Measurements from ENCODE around the gene MOV10.
A peak's percentile ranks its signal among the peaks of the same experiment; 100 is the strongest.

MOV10 gene

GRCh38 chr1:112700290-112701226 is 26.1 kb downstream of the MOV10 start:
- DNase-seq = peak in 1 of 2 donors; percentile 65

- DNase-seq = no peak
Measured at GRCh38 chr1:112701227-112702066, 27.0 kb downstream of the MOV10 start.

DNA sequence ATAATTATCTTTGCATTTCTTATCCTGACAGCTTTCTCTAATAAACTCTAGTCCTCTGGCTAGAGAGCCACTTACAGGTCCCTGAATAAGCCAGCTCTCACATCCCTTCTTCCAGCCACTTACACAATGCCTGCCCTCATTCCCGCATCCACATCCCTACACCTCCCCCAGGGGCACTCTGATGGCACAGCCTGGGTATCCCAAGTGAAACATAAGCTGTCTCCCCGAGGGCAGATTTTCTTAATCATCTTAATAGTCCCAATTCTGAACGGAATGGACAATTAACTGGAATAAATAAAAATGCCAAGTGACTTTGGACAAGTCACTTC is 27.6 kb downstream of the MOV10 start:
- DNase-seq = no peak

- no peak for DNase-seq
Measured at GRCh38 chr1:112702420-112703261, 28.2 kb downstream of the MOV10 start.

DNA sequence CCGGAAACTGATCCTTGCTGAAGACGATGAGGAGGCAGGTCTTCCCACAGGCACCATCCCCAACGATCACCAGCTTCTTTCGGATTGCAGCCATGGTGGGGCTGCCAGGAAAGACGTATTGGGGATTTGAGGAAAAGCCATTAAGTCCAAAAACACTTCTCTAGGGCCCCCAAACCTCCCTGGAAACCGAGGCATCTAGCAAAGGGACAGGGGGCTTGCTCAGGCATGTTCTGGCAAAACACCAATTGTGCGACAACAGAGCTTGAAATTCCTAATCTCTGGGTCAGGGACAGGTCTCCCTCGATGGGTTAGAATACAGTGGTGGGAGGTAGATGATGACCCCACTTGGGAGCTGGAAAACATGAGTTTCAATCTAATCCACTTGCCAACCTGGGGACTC is 29.2 kb downstream of the MOV10 start:
- DNase-seq = no peak

DNA sequence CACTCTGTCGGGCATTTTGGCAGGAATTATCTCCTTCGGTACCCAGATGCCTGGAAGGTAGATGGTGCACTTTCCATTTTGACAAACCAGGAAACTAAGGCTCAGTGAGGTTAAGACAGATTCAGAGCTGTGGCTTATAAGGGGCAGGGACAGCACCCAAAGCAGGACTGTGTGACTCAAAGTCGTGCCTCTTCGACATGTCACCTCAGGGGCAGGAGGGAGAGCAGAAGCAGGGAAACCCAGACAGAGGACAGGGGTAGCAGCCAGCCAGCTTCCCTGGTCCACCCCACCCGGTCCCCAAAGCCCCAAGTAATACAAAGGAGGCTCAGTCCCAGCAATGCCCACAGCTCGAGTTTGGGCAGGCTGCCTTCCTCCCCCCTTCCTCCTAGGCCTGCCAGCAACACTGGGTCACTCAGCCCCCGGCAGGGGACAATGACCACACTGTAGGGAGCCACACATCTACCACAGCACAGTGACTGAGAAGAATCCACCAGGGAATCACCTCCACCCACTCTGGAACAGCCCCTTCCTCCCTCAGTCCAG is 30.0 kb downstream of the MOV10 start:
- DNase-seq = no peak

DNA sequence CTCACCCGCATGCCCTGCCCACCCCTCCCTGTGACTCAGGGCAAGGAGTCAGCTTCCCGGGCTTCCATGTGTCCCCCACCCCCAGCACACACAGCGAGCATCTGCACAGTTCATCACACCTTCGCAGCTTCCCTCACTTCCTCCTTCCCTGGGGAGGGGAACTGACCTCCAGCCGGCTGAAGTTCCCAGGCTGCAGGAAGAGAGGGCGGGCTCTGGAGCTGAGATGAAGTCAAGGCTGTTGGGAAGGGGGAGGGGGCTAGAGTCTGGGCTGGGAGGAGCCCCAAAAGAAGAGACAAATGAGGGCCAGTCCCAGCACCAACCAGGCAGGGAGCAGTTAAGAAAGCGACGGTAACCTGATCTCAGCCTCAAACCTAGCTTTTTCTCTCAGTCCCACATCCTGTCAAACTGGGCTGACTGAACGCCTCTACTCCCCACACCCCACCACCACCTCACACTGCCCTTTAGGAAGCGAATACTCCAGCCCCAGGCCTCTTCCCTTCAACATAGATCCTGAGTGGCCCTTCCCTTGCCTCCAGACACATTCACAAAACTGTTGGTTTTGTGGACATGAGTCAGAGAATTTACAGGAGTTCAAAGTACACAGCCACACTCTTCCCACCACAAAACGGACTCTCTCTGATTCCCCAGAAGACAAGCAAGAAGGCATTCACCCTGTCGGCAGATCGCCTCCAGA is 30.6 kb downstream of the MOV10 start:
- DNase-seq = peak in 1 of 2 donors; percentile 48

GRCh38 chr1:112706505-112707220 is 32.2 kb downstream of the MOV10 start, which contains the start of gene RHOC:
Gene RHOC, minus strand, starts transcription at chr1:112707127. Its CDS starts 3,328 bp downstream, at chr1:112703799.
- no peak for DNase-seq

DNA sequence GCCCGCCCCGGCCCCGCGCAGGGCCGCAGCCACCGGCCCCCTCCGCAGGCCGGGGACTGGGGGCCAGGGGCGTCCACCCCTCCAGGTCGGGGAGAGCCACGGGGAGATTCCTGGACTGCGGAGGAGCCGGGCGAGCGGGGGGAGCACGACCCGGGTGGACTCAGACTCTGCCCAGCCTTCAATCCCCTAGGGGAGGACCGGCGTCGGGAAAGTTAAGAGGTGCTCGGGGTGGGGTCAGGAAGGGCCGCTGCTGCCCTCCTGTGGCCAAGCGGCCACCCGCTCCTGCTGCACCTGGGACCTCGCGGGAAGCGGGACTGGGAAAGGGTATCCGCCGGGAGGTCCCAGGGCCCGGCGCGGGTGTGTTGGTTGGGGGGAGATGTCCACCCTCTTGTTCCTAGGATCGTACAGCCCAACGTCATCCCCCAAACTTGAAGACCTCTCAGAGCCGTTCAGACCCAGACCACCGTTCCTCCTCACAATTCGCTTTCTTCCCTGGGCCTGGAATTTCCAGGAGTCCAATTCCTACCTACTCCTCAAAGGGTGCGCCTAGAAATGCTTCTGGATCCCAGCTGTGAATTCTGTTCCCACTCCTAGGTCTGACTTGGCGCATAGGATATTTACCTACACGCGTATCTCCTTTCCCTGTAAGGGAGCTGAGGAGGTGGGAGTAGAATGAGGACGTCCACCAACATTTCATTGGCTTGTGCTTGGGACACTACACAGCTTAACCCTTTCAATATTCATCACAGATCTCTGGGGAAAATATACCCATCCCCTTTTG is 33.0 kb downstream of the MOV10 start:
- DNase-seq = peak in 1 of 2 donors; percentile 64

- DNase-seq = no peak
Measured at GRCh38 chr1:112708002-112708448, 33.6 kb downstream of the MOV10 start.

DNA sequence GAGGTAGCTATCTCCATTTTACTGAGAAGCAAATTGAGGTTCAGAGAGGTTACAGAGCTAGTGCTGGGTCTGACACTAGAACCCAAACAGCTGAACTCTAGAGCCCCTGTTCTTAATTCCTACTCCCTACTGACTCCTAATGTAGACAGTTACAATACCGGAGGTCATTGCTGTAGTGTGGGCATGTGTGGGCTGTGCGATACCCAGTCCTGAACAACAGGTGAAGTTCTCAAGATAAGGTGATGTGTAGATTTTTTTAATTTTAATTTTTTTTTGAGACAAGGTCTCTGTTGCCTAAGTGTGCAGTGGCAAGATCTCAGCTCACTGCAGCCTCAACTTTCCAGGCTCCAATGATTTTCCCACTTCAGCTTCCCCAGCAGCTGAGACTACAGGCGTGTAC is 34.0 kb downstream of the MOV10 start:
- DNase-seq = no peak

DNA sequence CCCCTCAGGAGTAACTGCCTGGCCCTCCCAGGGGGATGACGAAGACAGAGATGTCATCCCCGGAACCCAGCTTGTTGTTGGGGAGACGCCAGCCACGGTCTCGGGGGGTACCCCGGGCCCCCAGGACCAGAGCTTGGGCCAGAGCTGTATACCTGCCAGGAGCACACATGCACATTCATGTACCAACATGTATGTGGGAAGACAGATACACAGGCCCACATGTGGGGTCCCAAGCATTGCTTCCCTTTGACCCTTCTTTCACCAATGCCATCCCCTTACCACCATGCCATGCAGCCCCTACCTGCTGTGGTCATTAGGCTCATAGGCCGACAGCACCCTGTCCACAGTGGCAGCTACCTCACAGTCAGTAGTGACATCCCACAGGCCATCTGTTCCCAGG is 35.7 kb downstream of the MOV10 start:
- DNase-seq = no peak

- no peak for DNase-seq
Measured at GRCh38 chr1:112710586-112710985, 36.1 kb downstream of the MOV10 start.

- DNase-seq = no peak
Measured at GRCh38 chr1:112711041-112711440, 36.6 kb downstream of the MOV10 start.

DNA sequence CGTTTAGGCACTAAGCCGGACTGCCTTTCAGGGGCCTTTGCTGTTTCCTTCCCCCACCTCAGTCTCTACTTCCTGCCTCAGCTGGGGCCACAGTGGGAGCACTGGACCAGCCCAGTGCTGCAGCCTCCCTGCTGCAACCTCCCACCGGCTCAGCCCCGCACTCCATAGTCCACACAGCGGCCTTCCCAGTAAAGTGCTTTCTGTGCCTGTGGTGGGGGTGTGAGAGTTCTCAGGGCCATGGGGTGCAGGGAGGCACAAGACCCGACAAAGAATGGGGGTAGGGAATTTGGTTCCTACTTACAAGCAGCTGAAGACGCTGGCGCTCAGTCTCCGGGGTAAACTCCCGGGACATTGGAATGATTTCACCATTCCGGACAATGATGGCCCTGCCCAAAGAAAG is 37.2 kb downstream of the MOV10 start:
- no peak for DNase-seq

DNA sequence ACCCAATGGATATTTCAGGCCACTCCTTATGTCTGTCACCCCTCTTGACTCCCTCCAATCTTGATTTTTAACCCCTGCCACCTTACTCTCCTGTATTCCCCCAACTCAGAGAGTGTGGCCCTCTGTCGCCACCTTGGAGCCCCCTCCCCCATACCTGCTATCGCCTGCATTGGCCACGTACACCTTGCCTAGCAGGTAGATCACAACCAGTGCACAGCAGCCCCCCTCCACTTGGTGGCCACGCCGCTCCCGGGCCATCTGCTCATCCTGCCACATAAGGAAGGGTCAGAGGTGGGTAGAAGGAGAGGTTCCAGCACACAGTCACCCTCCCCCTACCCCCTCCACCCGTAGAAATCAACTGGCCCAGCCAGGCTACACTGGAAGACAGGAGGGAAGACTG is 37.7 kb downstream of the MOV10 start:
- DNase-seq = no peak

DNA sequence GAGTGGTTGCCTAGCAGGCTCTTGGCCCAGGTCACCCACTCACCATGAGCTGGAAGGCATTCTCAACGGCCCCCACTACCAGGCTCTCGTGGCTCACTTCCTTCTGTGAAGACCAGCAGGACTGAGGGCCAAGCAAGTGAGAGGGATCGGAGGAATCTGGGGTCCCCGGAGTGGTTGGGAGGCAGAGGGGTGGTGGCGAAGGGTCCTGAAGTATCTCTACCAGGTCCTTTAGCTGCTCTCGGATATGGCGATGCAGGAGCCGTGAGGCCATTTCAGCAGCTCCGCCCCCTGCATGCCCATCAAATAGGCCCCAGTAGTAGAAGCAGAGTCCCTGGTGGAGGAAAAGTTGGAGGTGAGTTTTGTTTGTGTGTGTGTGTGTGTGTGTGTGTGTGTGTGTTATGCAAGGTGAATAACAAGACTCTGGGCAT is 38.3 kb downstream of the MOV10 start:
- no peak for DNase-seq

- DNase-seq = no peak
Measured at GRCh38 chr1:112713466-112714312, 39.2 kb downstream of the MOV10 start.

All from stimulated activated CD4-positive, alpha-beta T cell treated with anti-CD3 and anti-CD28 coated beads, Interleukin-2, amount 100 ng/mL, for 48 hours (primary cell).